PC-9 (cell line): ENCODE data around the gene MAOB. TPM values are rescaled to one million over a fixed set of nuclear protein-coding genes. Genes with fewer than 3 reads are reported as not detected.

Source experiments
- BruUV-seq: library from RNA; stranded (reverse); fragments of 400-500 nt; replicated peaks from 2 replicates; lab custom pipeline; 2021; lab: Mats Ljungman, UMichigan
- CTCF ChIA-PET: fragments of 300-600 bp; sonication (Branson Sonifier 250); formaldehyde crosslinking; loops from one replicate; lab custom pipeline; 2022; ENCODE audit warnings: antibody characterized with exemption; lab: Charles Lee
- POLR2A ChIA-PET: fragments of 300-600 bp; sonication (Branson Sonifier 250); formaldehyde crosslinking; loops from one replicate; lab custom pipeline; 2022; ENCODE audit warnings: antibody characterized with exemption; ENCODE audit not compliant: unreplicated experiment; lab: Charles Lee
- DNase-seq, 2 experiments: peaks; one replicate each; pipeline versions ENCODE4 v3.0.0 to v3.0.0-alpha.2; 2015 to 2022; ENCODE audit warnings: mixed read lengths in 1 of 2
- H2AFZ ChIP-seq: fragments of 200-600 bp; sonication (generic); 2 replicates; pipeline ENCODE4 v1.8.1; 2017; ENCODE audit warnings: antibody characterized with exemption
- H3F3A ChIP-seq: fragments of 200-600 bp; sonication (generic); 2 replicates; pipeline ENCODE4 v1.8.1; 2017; ENCODE audit warnings: antibody characterized with exemption, mild to moderate bottlenecking, low read depth; ENCODE audit not compliant: insufficient read depth
- H3K27ac ChIP-seq: fragments of 200-600 bp; sonication (generic); 2 replicates; pipeline ENCODE4 v1.6.1; 2016; ENCODE audit warnings: mixed run types
- H3K27me3 ChIP-seq: fragments of 200-600 bp; sonication (generic); 2 replicates; pipeline ENCODE4 v1.6.1; 2016; ENCODE audit warnings: low read depth, mixed run types; ENCODE audit not compliant: insufficient read depth
- H3K36me3 ChIP-seq: fragments of 200-600 bp; sonication (generic); 2 replicates; pipeline ENCODE4 v1.6.1; 2016; ENCODE audit warnings: low read depth, mixed run types
- H3K4me1 ChIP-seq: fragments of 200-600 bp; sonication (generic); replicated peaks from 2 replicates; pipeline ENCODE4 v1.6.1; 2016; ENCODE audit warnings: mixed run types; ENCODE audit not compliant: insufficient read depth
- H3K4me2 ChIP-seq: fragments of 200-600 bp; sonication (generic); 2 replicates; pipeline ENCODE4 v1.6.1; 2017; ENCODE audit warnings: mixed run types
- H3K4me3 ChIP-seq: fragments of 200-600 bp; sonication (generic); 2 replicates; pipeline ENCODE4 v1.6.1; 2016; ENCODE audit warnings: mixed run types
- H3K79me2 ChIP-seq: fragments of 200-600 bp; sonication (generic); 2 replicates; pipeline ENCODE4 v1.6.1; 2017; ENCODE audit warnings: low read depth, mixed run types
- H3K9me2 ChIP-seq: fragments of 200-600 bp; sonication (generic); 2 replicates; pipeline ENCODE4 v1.8.1; 2017; ENCODE audit warnings: mild to moderate bottlenecking; ENCODE audit not compliant: insufficient read depth
- H3K9me3 ChIP-seq: fragments of 200-600 bp; sonication (generic); 2 replicates; pipeline ENCODE4 v1.8.1; 2016; ENCODE audit warnings: low read depth; ENCODE audit not compliant: insufficient read depth
- H4K20me1 ChIP-seq: fragments of 200-600 bp; sonication (generic); 2 replicates; pipeline ENCODE4 v1.8.1; 2017; ENCODE audit not compliant: insufficient read depth
- EZH2 ChIP-seq: fragments of 200-600 bp; sonication (generic); IDR thresholded peaks from 2 replicates; pipeline ENCODE4 v1.8.0; 2017; ENCODE audit warnings: antibody characterized with exemption, low read depth
- intact Hi-C: fragments of 100-400 bp; cut with micrococcal nuclease; formaldehyde crosslinking; loops from one replicate; pipeline ENCODE4 v1.10.0; 2022; ENCODE audit not compliant: unreplicated experiment
- total RNA-seq: library from RNA; stranded (reverse); gene quantifications from 2 replicates; pipeline ENCODE4 v1.2.3, GENCODE V29; 2021
- TF ChIP-seq, protein P1 (sequence below): fragments of 200-600 bp; sonication (generic); conservative IDR thresholded peaks from 2 replicates; pipeline ENCODE4 v1.6.1; 2017; ENCODE audit warnings: mixed run types, antibody characterized with exemption, mild to moderate bottlenecking, moderate library complexity

MAOB gene
- total RNA-seq, 1 experiment from 2014 or later: 0.74 TPM

DNA sequence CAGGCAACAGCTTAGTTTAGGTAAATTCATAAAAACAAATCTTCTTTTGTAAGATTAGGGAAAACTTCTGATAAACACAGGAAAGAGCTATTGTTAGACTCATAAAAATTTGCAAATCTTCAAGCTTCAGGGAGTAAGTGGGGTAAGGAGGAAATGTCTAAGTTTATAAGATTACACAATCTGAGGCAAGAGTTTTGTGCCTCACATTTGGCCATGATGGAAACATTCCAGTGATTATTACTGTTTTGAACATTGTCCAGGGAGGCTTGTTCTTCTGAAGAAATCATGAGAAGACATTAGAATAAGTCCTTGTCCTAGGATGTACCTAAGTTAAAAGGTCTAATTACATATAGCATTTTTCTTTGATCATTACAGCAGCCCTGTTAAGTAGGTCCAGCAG lies 72.8 kb downstream of the MAOB start:
- H3K36me3 ChIP-seq: no peaks in the 10 kb centered on the region
- no peaks in the 10 kb centered on the region for H3K9me2 ChIP-seq
- POLR2A ChIA-PET: no interaction called here
- CTCF ChIA-PET: no interaction called here
- TF ChIP-seq EZH2: no peak
- TF ChIP-seq, protein P1, sequence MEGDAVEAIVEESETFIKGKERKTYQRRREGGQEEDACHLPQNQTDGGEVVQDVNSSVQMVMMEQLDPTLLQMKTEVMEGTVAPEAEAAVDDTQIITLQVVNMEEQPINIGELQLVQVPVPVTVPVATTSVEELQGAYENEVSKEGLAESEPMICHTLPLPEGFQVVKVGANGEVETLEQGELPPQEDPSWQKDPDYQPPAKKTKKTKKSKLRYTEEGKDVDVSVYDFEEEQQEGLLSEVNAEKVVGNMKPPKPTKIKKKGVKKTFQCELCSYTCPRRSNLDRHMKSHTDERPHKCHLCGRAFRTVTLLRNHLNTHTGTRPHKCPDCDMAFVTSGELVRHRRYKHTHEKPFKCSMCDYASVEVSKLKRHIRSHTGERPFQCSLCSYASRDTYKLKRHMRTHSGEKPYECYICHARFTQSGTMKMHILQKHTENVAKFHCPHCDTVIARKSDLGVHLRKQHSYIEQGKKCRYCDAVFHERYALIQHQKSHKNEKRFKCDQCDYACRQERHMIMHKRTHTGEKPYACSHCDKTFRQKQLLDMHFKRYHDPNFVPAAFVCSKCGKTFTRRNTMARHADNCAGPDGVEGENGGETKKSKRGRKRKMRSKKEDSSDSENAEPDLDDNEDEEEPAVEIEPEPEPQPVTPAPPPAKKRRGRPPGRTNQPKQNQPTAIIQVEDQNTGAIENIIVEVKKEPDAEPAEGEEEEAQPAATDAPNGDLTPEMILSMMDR: no peak
- DNase-seq: no peak
- no TSS peak for BruUV-seq
- no peaks in the 10 kb centered on the region for H3K27me3 ChIP-seq
- H3K4me2 ChIP-seq: no peak overlapping the region
- H3F3A ChIP-seq: no peaks in the 10 kb centered on the region
- no peaks in the 10 kb centered on the region for H3K4me1 ChIP-seq
- no peaks in the 10 kb centered on the region for H3K9me3 ChIP-seq
- H3K4me3 ChIP-seq: no peak overlapping the region
- H3K79me2 ChIP-seq: no peaks in the 10 kb centered on the region
- H2AFZ ChIP-seq: no peak overlapping the region
- H3K27ac ChIP-seq: no peak overlapping the region
- intact Hi-C loops: no loop called here
- no peaks in the 10 kb centered on the region for H4K20me1 ChIP-seq

DNA sequence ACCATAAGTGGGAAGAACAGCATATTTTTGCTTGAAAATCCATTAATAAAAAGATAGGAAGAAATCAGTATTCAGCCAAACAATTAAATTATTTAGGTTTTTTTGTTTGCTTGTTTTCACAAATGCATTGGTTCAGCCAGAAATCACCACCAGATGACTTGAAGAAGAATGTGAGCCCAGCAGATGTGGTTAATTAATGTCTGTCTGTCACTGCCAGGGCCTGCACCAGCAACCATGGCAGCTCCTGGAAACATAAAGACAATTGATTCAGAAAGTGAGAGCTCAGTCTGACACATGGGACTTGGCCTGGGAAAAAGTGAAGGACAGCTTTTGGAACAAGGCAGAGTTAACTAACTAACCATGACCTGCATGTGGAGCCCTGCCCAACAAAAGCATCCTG lies 74.0 kb downstream of the MAOB start:
- Histone ChIP-seq H3K4me1 (no peaks in the 10 kb centered on the region), H2AFZ (no peak overlapping the region), H3K4me2 (no peak overlapping the region), H3K27me3 (no peaks in the 10 kb centered on the region), H3K4me3 (no peak overlapping the region), H3K9me2 (no peaks in the 10 kb centered on the region), H3K27ac (no peak overlapping the region), H3K9me3 (no peaks in the 10 kb centered on the region), H4K20me1 (no peaks in the 10 kb centered on the region), H3K79me2 (no peaks in the 10 kb centered on the region), H3F3A (no peaks in the 10 kb centered on the region), H3K36me3 (no peaks in the 10 kb centered on the region)
- ChIA-PET CTCF (no interaction called here), POLR2A (no interaction called here)
- DNase-seq: no peak
- intact Hi-C loops: no loop called here
- TF ChIP-seq, protein P1: no peak
- TF ChIP-seq EZH2: no peak
- BruUV-seq: no TSS peak

DNA sequence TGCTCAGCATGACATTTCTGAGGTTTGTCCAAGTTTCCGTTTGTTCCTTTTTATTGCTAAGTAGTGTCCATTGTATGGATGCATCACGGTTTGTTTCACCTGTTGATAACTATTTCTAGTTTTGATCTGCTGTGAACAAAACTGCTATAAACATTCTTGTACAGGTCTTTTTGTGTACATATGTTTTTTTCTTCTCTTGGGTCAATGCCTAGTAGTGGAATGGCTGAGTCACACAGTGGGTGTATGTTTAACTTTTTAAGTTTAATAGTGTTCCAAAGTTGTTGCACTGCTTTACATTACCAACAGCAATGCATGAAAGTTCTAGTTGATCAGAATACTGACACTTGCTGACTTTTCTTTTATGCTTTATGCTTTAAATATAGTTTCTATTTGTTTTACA lies 76.7 kb downstream of the MAOB start:
- no TSS peak for BruUV-seq
- Histone ChIP-seq H3K4me2 (no peak overlapping the region), H3K79me2 (no peaks in the 10 kb centered on the region), H3K27ac (no peak overlapping the region), H3K36me3 (no peaks in the 10 kb centered on the region), H3K27me3 (no peaks in the 10 kb centered on the region), H4K20me1 (no peaks in the 10 kb centered on the region), H3K9me2 (no peaks in the 10 kb centered on the region), H3F3A (no peaks in the 10 kb centered on the region), H2AFZ (no peak overlapping the region), H3K4me1 (no peaks in the 10 kb centered on the region), H3K4me3 (no peak overlapping the region), H3K9me3 (no peaks in the 10 kb centered on the region)
- intact Hi-C loops: no loop called here
- no peak for TF ChIP-seq EZH2
- DNase-seq: no peak
- ChIA-PET POLR2A (no interaction called here), CTCF (no interaction called here)

GRCh38 chrX:43804021-43804420 lies 78.2 kb downstream of the MAOB start:
- no peaks in the 10 kb centered on the region for H3K79me2 ChIP-seq
- no peak for DNase-seq
- TF ChIP-seq, protein P1: no peak
- TF ChIP-seq EZH2: no peak
- H3K4me2 ChIP-seq: no peak overlapping the region
- H2AFZ ChIP-seq: no peak overlapping the region
- H3K36me3 ChIP-seq: no peaks in the 10 kb centered on the region
- H3K27ac ChIP-seq: no peak overlapping the region
- no peaks in the 10 kb centered on the region for H3K9me2 ChIP-seq
- ChIA-PET CTCF (no interaction called here), POLR2A (no interaction called here)
- H3K9me3 ChIP-seq: no peaks in the 10 kb centered on the region
- intact Hi-C loops: no loop called here
- H4K20me1 ChIP-seq: no peaks in the 10 kb centered on the region
- H3K4me1 ChIP-seq: no peaks in the 10 kb centered on the region
- BruUV-seq: no TSS peak
- H3K27me3 ChIP-seq: no peaks in the 10 kb centered on the region
- H3F3A ChIP-seq: no peaks in the 10 kb centered on the region
- no peak overlapping the region for H3K4me3 ChIP-seq
